Measurements from ENCODE around the gene FOXP3.
"Not testable (repeated sequence)": the region's sequence is repeated elsewhere in the genome, so short reads cannot be mapped to it uniquely, and the experiment has no call there.

DNA sequence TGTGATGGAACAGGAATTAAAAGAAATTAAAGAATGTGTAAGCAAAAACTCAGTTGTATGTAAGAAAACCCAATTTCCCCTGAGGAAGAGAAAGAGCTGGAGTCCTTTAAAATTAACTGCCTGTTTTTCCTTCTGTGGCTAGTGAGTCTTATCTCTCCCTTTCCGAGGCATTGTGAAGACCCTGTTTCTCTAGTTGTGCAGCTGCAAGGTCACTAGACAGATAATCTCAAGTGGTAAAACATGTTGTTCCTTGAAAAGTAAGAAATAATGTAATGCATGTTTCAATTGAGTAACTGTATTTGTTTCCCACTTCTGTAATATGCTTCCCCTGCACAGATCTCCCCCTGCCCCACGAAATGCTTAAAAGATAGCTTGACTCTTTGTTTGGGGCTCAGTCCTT lies 43.3 kb upstream of the FOXP3 start:
- TF ChIP-seq POLR2A (IDR thresholded peaks at IDR 0.05; ENCODE audit: low read depth, low read length); MXI1 (IDR thresholded peaks at IDR 0.05; ENCODE audit: borderline replicate concordance, low read depth, low read length); RAD21 (IDR thresholded peaks at IDR 0.05; ENCODE audit: low read length); SMC3 (IDR thresholded peaks at IDR 0.05; ENCODE audit: low read depth, low read length); RFX5 (IDR thresholded peaks at IDR 0.05; ENCODE audit: low read depth, low read length); RCOR1 (IDR thresholded peaks at IDR 0.05; ENCODE audit: insufficient replicate concordance, low read length): not testable (repeated sequence)
- TF ChIP-seq, protein P1, sequence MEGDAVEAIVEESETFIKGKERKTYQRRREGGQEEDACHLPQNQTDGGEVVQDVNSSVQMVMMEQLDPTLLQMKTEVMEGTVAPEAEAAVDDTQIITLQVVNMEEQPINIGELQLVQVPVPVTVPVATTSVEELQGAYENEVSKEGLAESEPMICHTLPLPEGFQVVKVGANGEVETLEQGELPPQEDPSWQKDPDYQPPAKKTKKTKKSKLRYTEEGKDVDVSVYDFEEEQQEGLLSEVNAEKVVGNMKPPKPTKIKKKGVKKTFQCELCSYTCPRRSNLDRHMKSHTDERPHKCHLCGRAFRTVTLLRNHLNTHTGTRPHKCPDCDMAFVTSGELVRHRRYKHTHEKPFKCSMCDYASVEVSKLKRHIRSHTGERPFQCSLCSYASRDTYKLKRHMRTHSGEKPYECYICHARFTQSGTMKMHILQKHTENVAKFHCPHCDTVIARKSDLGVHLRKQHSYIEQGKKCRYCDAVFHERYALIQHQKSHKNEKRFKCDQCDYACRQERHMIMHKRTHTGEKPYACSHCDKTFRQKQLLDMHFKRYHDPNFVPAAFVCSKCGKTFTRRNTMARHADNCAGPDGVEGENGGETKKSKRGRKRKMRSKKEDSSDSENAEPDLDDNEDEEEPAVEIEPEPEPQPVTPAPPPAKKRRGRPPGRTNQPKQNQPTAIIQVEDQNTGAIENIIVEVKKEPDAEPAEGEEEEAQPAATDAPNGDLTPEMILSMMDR (conservative IDR thresholded peaks at IDR 0.05; ENCODE audit: low read depth, low read length): not testable (repeated sequence)
- TF ChIP-seq, protein P2, sequence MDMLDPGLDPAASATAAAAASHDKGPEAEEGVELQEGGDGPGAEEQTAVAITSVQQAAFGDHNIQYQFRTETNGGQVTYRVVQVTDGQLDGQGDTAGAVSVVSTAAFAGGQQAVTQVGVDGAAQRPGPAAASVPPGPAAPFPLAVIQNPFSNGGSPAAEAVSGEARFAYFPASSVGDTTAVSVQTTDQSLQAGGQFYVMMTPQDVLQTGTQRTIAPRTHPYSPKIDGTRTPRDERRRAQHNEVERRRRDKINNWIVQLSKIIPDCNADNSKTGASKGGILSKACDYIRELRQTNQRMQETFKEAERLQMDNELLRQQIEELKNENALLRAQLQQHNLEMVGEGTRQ (IDR thresholded peaks at IDR 0.05; ENCODE audit: low read depth, low read length): not testable (repeated sequence)
